HEK293 (cell line): ENCODE results near the gene STYX.
A peak's percentile ranks its signal among the peaks of the same experiment; 100 is the strongest.

Source experiments
- GFI1B ChIP-seq: fragments of 450-650 bp; formaldehyde crosslinking; IDR thresholded peaks from 2 replicates; pipeline ENCODE4 v1.5.1; 2016; ENCODE audit warnings: missing biosample characterization, missing genetic modification characterization
- IKZF3 ChIP-seq: fragments of 450-650 bp; IDR thresholded peaks from 2 replicates; pipeline ENCODE4 v1.5.0; 2018; ENCODE audit warnings: missing biosample characterization, mild to moderate bottlenecking, missing genetic modification characterization, moderate library complexity
- KLF17 ChIP-seq: fragments of 450-650 bp; formaldehyde crosslinking; IDR thresholded peaks from 2 replicates; pipeline ENCODE4 v1.5.1; 2016; ENCODE audit warnings: missing biosample characterization, missing genetic modification characterization
- KLF8 ChIP-seq: fragments of 450-650 bp; formaldehyde crosslinking; IDR thresholded peaks from 2 replicates; pipeline ENCODE4 v1.5.1; 2016; ENCODE audit warnings: missing biosample characterization, missing genetic modification characterization
- OSR2 ChIP-seq: fragments of 450-650 bp; formaldehyde crosslinking; IDR thresholded peaks from 2 replicates; pipeline ENCODE4 v1.5.1; 2016; ENCODE audit warnings: missing biosample characterization, missing genetic modification characterization
- PRDM2 ChIP-seq: fragments of 450-650 bp; formaldehyde crosslinking; IDR thresholded peaks from 2 replicates; pipeline ENCODE4 v1.5.1; 2016; ENCODE audit warnings: missing biosample characterization, missing genetic modification characterization, borderline replicate concordance
- ZBTB10 ChIP-seq: fragments of 450-650 bp; formaldehyde crosslinking; IDR thresholded peaks from 2 replicates; pipeline ENCODE4 v1.5.1; 2016; ENCODE audit warnings: missing biosample characterization, missing genetic modification characterization
- ZBTB17 ChIP-seq: fragments of 450-650 bp; formaldehyde crosslinking; IDR thresholded peaks from 2 replicates; pipeline ENCODE4 v1.5.1; 2016; ENCODE audit warnings: missing biosample characterization, missing genetic modification characterization
- ZBTB20 ChIP-seq: fragments of 450-650 bp; formaldehyde crosslinking; IDR thresholded peaks from 2 replicates; pipeline ENCODE4 v1.5.1; 2016; ENCODE audit warnings: missing biosample characterization, missing genetic modification characterization
- ZBTB7A ChIP-seq: fragments of 450-650 bp; formaldehyde crosslinking; IDR thresholded peaks from 2 replicates; pipeline ENCODE4 v1.5.1; 2016; ENCODE audit warnings: low read depth, missing biosample characterization, missing genetic modification characterization
- ZFHX2 ChIP-seq: fragments of 450-650 bp; formaldehyde crosslinking; conservative IDR thresholded peaks from 2 replicates; pipeline ENCODE4 v1.5.1; 2016; ENCODE audit warnings: missing biosample characterization, missing genetic modification characterization
- ZFP37 ChIP-seq: fragments of 450-650 bp; formaldehyde crosslinking; IDR thresholded peaks from 2 replicates; pipeline ENCODE4 v1.5.1; 2016; ENCODE audit warnings: missing biosample characterization, missing genetic modification characterization
- ZNF26 ChIP-seq: fragments of 450-650 bp; formaldehyde crosslinking; IDR thresholded peaks from 2 replicates; pipeline ENCODE4 v1.5.1; 2016; ENCODE audit warnings: missing biosample characterization, missing genetic modification characterization
- ZNF350 ChIP-seq: fragments of 450-650 bp; formaldehyde crosslinking; IDR thresholded peaks from 2 replicates; pipeline ENCODE4 v1.5.0; 2017; ENCODE audit warnings: missing biosample characterization, mild to moderate bottlenecking, missing genetic modification characterization
- ZNF362 ChIP-seq: fragments of 450-650 bp; formaldehyde crosslinking; IDR thresholded peaks from 2 replicates; pipeline ENCODE4 v1.5.1; 2016; ENCODE audit warnings: missing biosample characterization, missing genetic modification characterization
- ZNF549 ChIP-seq: fragments of 450-650 bp; IDR thresholded peaks from 2 replicates; pipeline ENCODE4 v1.5.1; 2018; ENCODE audit warnings: missing biosample characterization, missing genetic modification characterization, mild to moderate bottlenecking, inconsistent platforms, moderate library complexity
- ZNF560 ChIP-seq: fragments of 450-650 bp; formaldehyde crosslinking; IDR thresholded peaks from 2 replicates; pipeline ENCODE4 v1.5.1; 2017; ENCODE audit warnings: missing biosample characterization, missing genetic modification characterization, borderline replicate concordance
- ZNF600 ChIP-seq: fragments of 450-650 bp; formaldehyde crosslinking; IDR thresholded peaks from 2 replicates; pipeline ENCODE4 v1.5.1; 2016; ENCODE audit warnings: missing biosample characterization, missing genetic modification characterization
- ZNF654 ChIP-seq: fragments of 450-650 bp; formaldehyde crosslinking; IDR thresholded peaks from 2 replicates; pipeline ENCODE4 v1.5.1; 2016; ENCODE audit warnings: low read depth, missing biosample characterization, missing genetic modification characterization
- ZNF660 ChIP-seq: fragments of 450-650 bp; IDR thresholded peaks from 2 replicates; pipeline ENCODE4 v1.5.1; 2018; ENCODE audit warnings: missing biosample characterization, mild to moderate bottlenecking, missing genetic modification characterization
- ZNF664 ChIP-seq: fragments of 450-650 bp; formaldehyde crosslinking; IDR thresholded peaks from 2 replicates; pipeline ENCODE4 v1.5.1; 2016; ENCODE audit warnings: missing biosample characterization, missing genetic modification characterization
- ZNF670 ChIP-seq: fragments of 450-650 bp; formaldehyde crosslinking; IDR thresholded peaks from 2 replicates; pipeline ENCODE4 v1.5.1; 2016; ENCODE audit warnings: missing biosample characterization, missing genetic modification characterization, low read depth
- ZNF791 ChIP-seq: fragments of 450-650 bp; formaldehyde crosslinking; IDR thresholded peaks from 2 replicates; pipeline ENCODE4 v1.5.1; 2016; ENCODE audit warnings: missing biosample characterization, missing genetic modification characterization
- ZSCAN4 ChIP-seq: fragments of 450-650 bp; formaldehyde crosslinking; IDR thresholded peaks from 2 replicates; pipeline ENCODE4 v1.5.1; 2017; ENCODE audit warnings: missing biosample characterization, missing genetic modification characterization
- ZXDB ChIP-seq: fragments of 450-650 bp; formaldehyde crosslinking; IDR thresholded peaks from 2 replicates; pipeline ENCODE4 v1.5.1; 2016; ENCODE audit warnings: missing biosample characterization, missing genetic modification characterization

Gene STYX

GRCh38 chr14:52694761-52695480 is 35.0 kb upstream of the STYX start (continued):
- no peak for TF ChIP-seq ZFHX2 (tag by site-specific recombination)
- no peak for TF ChIP-seq ZNF670 (tag by site-specific recombination)
- TF ChIP-seq ZSCAN4 (tag by site-specific recombination), result no peak
- TF ChIP-seq ZNF600 (tag by site-specific recombination), result peak; percentile 48; the same call in 1 of the 2 replicates
- TF ChIP-seq GFI1B (tag by site-specific recombination), result no peak
- TF ChIP-seq ZNF26 (tag by site-specific recombination), result no peak
- no peak for TF ChIP-seq ZNF560 (tag by site-specific recombination)
- TF ChIP-seq ZXDB (tag by site-specific recombination), result peak; percentile 23; the same call in 1 of the 2 replicates
- TF ChIP-seq IKZF3, result no peak
- no peak for TF ChIP-seq ZNF660 (tag by site-specific recombination)
- no peak for TF ChIP-seq ZNF654 (tag by site-specific recombination)
- no peak for TF ChIP-seq ZNF549 (tag by site-specific recombination)
- TF ChIP-seq ZNF791 (tag by site-specific recombination), result no peak
- peak; percentile 97 for TF ChIP-seq ZBTB20 (tag by site-specific recombination)
- no peak for TF ChIP-seq KLF17 (tag by site-specific recombination)
- no peak for TF ChIP-seq ZNF362 (tag by site-specific recombination)
- TF ChIP-seq KLF8 (tag by site-specific recombination), result 0 out of 2 replicates have a peak, but pooled peaks have one; percentile 12
- TF ChIP-seq OSR2 (tag by site-specific recombination), result no peak
- TF ChIP-seq ZBTB10 (tag by site-specific recombination), result peak; percentile 43; the same call in 1 of the 2 replicates
- 0 out of 2 replicates have a peak, but pooled peaks have one; percentile 50 for TF ChIP-seq ZFP37 (tag by site-specific recombination)
- 0 out of 2 replicates have a peak, but pooled peaks have one; percentile 65 for TF ChIP-seq ZBTB7A (tag by site-specific recombination)
- TF ChIP-seq PRDM2 (tag by site-specific recombination), result no peak
- peak; percentile 74 for TF ChIP-seq ZBTB17 (tag by site-specific recombination)
- no peak for TF ChIP-seq ZNF350 (tag by site-specific recombination)
- TF ChIP-seq ZNF664, result no peak
